PC-3 (cell line): ENCODE measurements around the gene SIRT2. TPM values are rescaled to one million over a fixed set of nuclear protein-coding genes. Genes with fewer than 3 reads are reported as not detected.

Experiments used
- ATAC-seq: fragments of 200-7000 bp; cut with Tn5 transposase; 2 replicates; pipeline ENCODE4 v1.9.1; 2020; ENCODE audit warnings: mild to moderate bottlenecking, moderate library complexity
- BruUV-seq: library from RNA; stranded (reverse); fragments of 400-500 nt; replicated peaks from 2 replicates; lab custom pipeline; 2021; lab: Mats Ljungman, UMichigan
- CTCF ChIA-PET: fragments of 300-600 bp; sonication (Branson Sonifier 250); formaldehyde crosslinking; loops from one replicate; lab custom pipeline; 2022; ENCODE audit warnings: antibody characterized with exemption; lab: Charles Lee
- POLR2A ChIA-PET: fragments of 300-600 bp; sonication (Branson Sonifier 250); formaldehyde crosslinking; loops from one replicate; lab custom pipeline; 2022; ENCODE audit warnings: antibody characterized with exemption; ENCODE audit not compliant: unreplicated experiment; lab: Charles Lee
- DNase-seq: peaks from one replicate; pipeline ENCODE4 v3.0.0-alpha.2; 2015
- H2AFZ ChIP-seq: fragments of 300-600 bp; sonication (generic); 2 replicates; pipeline ENCODE4 v1.6.0; 2016; ENCODE audit warnings: antibody characterized with exemption, low read length
- H3F3A ChIP-seq: fragments of 300-600 bp; sonication (generic); one replicate; pipeline ENCODE4 v1.6.0; 2017; ENCODE audit warnings: antibody characterized with exemption, low read length, control low read depth, mild to moderate bottlenecking; ENCODE audit not compliant: unreplicated experiment
- H3K27ac ChIP-seq: fragments of 300-600 bp; sonication (generic); 2 replicates; pipeline ENCODE4 v1.5.1; 2016; ENCODE audit warnings: mild to moderate bottlenecking, low read length
- H3K27me3 ChIP-seq: fragments of 300-600 bp; sonication (generic); 2 replicates; pipeline ENCODE4 v1.6.1; 2016; ENCODE audit warnings: low read length, mixed read lengths
- H3K36me3 ChIP-seq: fragments of 300-600 bp; sonication (generic); 2 replicates; pipeline ENCODE4 v1.6.1; 2016; ENCODE audit warnings: low read depth, mixed run types, low read length, mixed read lengths
- H3K4me1 ChIP-seq: fragments of 300-600 bp; sonication (generic); 2 replicates; pipeline ENCODE4 v1.5.1; 2016; ENCODE audit warnings: low read length; ENCODE audit not compliant: insufficient read depth
- H3K4me2 ChIP-seq: fragments of 300-600 bp; sonication (generic); 2 replicates; pipeline ENCODE4 v1.6.0; 2016; ENCODE audit warnings: low read length
- H3K4me3 ChIP-seq: fragments of 300-600 bp; sonication (generic); 2 replicates; pipeline ENCODE4 v1.5.1; 2016; ENCODE audit warnings: mild to moderate bottlenecking, low read length, mixed read lengths
- H3K79me2 ChIP-seq: fragments of 300-600 bp; sonication (generic); 2 replicates; pipeline ENCODE4 v1.6.1; 2017; ENCODE audit warnings: low read length, mixed read lengths
- H3K9ac ChIP-seq: fragments of 300-600 bp; sonication (generic); 2 replicates; pipeline ENCODE4 v1.6.0; 2016; ENCODE audit warnings: mild to moderate bottlenecking, low read length
- H3K9me2 ChIP-seq: fragments of 300-600 bp; sonication (generic); replicated peaks from 2 replicates; pipeline ENCODE4 v1.6.1; 2016; ENCODE audit warnings: mixed run types, low read length, mixed read lengths
- H3K9me3 ChIP-seq: fragments of 300-600 bp; sonication (generic); 2 replicates; pipeline ENCODE4 v1.6.1; 2016; ENCODE audit warnings: low read length, mixed read lengths
- H4K20me1 ChIP-seq: fragments of 300-600 bp; sonication (generic); 2 replicates; pipeline ENCODE4 v1.6.1; 2016; ENCODE audit warnings: low read length, mixed read lengths
- EZH2 ChIP-seq: fragments of 300-600 bp; sonication (generic); IDR thresholded peaks from one replicate; pipeline ENCODE4 v1.6.1; 2017; ENCODE audit warnings: antibody characterized with exemption, mild to moderate bottlenecking, low read length; ENCODE audit not compliant: unreplicated experiment
- EZH2phosphoT487 ChIP-seq: fragments of 300-600 bp; sonication (generic); IDR thresholded peaks from 2 replicates; pipeline ENCODE4 v1.6.1; 2018; ENCODE audit warnings: mild to moderate bottlenecking, antibody characterized with exemption, low read length, borderline replicate concordance
- intact Hi-C: fragments of 100-400 bp; cut with micrococcal nuclease; formaldehyde crosslinking; loops from 2 replicates; pipeline ENCODE4 v1.9.0; 2023
- total RNA-seq: library from RNA; depleted of rRNA; stranded (reverse); fragments of >200 nt; gene quantifications from 2 replicates; pipeline ENCODE4 v1.2.3, GENCODE V29; 2014
- TF ChIP-seq, protein P1 (sequence below): fragments of 300-600 bp; sonication (generic); conservative IDR thresholded peaks from 2 replicates; pipeline ENCODE4 v1.5.1; 2017; ENCODE audit warnings: antibody characterized with exemption, low read depth, mild to moderate bottlenecking, low read length

The SIRT2 gene
- total RNA-seq, 1 experiment from 2014 or later, result 37.9 TPM

DNA sequence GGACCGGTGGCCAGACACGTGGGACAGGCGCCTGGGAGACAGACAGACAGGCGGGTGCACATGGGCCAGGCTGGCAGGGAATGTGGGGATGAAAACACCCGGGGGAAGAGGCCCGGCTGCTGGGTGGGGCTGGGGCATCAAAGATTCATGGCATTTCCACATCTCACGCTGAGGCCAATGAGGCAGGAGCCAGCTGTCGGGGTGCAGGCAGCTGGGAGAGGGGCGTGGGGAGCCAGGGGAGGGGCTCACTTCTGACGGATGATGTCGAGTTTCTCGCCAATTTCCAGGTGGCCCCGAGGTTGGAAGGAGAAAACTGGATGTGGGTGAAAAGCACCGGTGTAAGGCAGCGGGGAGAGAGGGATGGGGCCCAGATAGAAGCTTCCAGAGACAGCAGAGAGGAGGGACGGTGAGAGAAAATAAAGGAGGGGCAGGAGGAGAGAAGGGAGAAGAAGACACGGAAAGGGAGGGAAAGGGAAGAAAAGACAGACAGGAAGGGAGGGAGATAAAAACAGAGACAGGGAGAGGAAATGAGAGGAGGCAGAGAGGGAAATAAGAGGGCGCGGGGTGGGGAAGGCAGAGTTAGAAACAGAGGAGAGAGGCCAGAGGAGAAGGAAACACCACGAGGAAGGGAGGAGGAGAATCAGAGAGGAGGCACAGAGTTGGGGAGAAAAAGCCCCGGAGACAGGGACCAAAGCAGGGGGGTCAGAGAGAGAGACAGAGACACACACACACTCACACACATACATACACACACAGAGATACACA lies 20.6 kb upstream of the SIRT2 start:
- intact Hi-C loops, result no loop called here
- ChIA-PET POLR2A (no interaction called here), CTCF (no interaction called here)
- Histone ChIP-seq H3K36me3 (no peaks in the 10 kb centered on the region), H3K9me2 (no peaks in the 10 kb centered on the region), H2AFZ (no peak overlapping the region), H3K9ac (no peak overlapping the region), H3K4me1 (no peaks in the 10 kb centered on the region), H3K9me3 (no peaks in the 10 kb centered on the region), H4K20me1 (no peaks in the 10 kb centered on the region), H3F3A (no peaks in the 10 kb centered on the region), H3K4me3 (no peak overlapping the region), H3K27me3 (no peaks in the 10 kb centered on the region), H3K4me2 (no peak overlapping the region), H3K27ac (no peak overlapping the region), H3K79me2 (no peaks in the 10 kb centered on the region)
- no peak for DNase-seq
- no TSS peak for BruUV-seq
- TF ChIP-seq EZH2phosphoT487 (no peak), EZH2 (no peak)
- TF ChIP-seq, protein P1, sequence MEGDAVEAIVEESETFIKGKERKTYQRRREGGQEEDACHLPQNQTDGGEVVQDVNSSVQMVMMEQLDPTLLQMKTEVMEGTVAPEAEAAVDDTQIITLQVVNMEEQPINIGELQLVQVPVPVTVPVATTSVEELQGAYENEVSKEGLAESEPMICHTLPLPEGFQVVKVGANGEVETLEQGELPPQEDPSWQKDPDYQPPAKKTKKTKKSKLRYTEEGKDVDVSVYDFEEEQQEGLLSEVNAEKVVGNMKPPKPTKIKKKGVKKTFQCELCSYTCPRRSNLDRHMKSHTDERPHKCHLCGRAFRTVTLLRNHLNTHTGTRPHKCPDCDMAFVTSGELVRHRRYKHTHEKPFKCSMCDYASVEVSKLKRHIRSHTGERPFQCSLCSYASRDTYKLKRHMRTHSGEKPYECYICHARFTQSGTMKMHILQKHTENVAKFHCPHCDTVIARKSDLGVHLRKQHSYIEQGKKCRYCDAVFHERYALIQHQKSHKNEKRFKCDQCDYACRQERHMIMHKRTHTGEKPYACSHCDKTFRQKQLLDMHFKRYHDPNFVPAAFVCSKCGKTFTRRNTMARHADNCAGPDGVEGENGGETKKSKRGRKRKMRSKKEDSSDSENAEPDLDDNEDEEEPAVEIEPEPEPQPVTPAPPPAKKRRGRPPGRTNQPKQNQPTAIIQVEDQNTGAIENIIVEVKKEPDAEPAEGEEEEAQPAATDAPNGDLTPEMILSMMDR, result no peak
- ATAC-seq, result no peak

DNA sequence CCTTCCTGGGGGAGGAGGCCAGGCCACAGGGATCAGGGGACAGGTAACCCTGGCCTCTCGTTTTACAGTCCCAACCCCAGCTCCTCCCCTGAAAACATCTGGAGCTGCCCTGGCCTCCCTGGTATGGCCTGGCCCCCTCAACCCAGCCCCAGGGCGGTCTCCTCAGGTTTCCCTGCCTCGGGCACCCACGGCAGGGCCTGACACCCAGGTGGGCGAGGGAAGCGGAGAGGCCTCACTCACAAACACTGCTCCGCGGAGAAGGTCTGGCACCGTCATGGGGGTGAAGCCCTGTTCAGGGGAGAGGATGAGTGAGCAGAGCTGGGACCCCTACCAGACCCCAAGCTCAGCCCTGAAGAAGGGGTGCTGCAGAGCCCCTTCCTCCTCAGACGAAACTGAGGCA lies 19.1 kb upstream of the SIRT2 start:
- no peaks in the 10 kb centered on the region for H3K4me1 ChIP-seq
- H2AFZ ChIP-seq, result no peak overlapping the region
- H3K36me3 ChIP-seq, result no peaks in the 10 kb centered on the region
- H3K79me2 ChIP-seq, result no peaks in the 10 kb centered on the region
- intact Hi-C loops, result no loop called here
- no peak for DNase-seq
- H3K4me3 ChIP-seq, result no peak overlapping the region
- H3K9me2 ChIP-seq, result no peaks in the 10 kb centered on the region
- BruUV-seq, result no TSS peak
- no peak overlapping the region for H3K4me2 ChIP-seq
- H3K27me3 ChIP-seq, result no peaks in the 10 kb centered on the region
- no peaks in the 10 kb centered on the region for H3F3A ChIP-seq
- H3K9me3 ChIP-seq, result no peaks in the 10 kb centered on the region
- ATAC-seq, result no peak
- H3K9ac ChIP-seq, result no peak overlapping the region
- H4K20me1 ChIP-seq, result no peaks in the 10 kb centered on the region
- ChIA-PET CTCF (no interaction called here), POLR2A (no interaction called here)
- TF ChIP-seq EZH2 (no peak), EZH2phosphoT487 (no peak)
- TF ChIP-seq, protein P1, result no peak
- no peak overlapping the region for H3K27ac ChIP-seq

DNA sequence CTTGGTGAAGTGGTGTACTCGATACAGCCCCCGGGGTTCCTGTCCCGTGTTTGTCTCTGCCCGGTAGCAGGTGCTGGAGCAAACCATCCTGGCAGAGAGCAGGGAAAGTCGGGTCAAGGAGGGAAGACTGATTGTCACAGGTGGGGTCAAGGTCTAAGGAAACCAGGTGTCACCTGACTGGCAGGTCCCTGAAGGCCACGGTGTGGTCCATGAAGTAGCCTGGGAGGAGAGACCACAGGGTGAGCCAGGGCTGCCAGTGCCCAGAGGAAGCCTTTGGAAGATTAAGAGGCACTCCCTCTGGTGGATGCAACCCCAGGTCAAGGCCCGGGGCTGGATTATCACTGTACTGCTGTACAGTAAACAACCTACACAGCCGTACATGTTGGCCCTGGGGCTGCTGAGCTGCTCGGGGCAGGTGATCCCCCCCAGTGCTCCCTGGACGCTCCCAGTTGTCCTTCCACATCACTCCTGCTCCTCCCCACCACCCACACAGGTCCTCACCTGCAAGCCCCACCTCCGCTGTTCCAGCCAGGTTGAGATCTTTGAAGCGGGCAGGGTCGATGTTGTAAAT lies 18.6 kb upstream of the SIRT2 start:
- no peak overlapping the region for H3K4me2 ChIP-seq
- no peaks in the 10 kb centered on the region for H3K9me3 ChIP-seq
- H3K36me3 ChIP-seq, result no peaks in the 10 kb centered on the region
- POLR2A ChIA-PET, result no interaction called here
- H4K20me1 ChIP-seq, result no peaks in the 10 kb centered on the region
- no peaks in the 10 kb centered on the region for H3K9me2 ChIP-seq
- no peak for TF ChIP-seq EZH2phosphoT487
- TF ChIP-seq EZH2, result no peak
- TF ChIP-seq, protein P1, result 0 out of 2 replicates have a peak, but pooled peaks have one; percentile 26
- intact Hi-C loops, result no loop called here
- no peak overlapping the region for H3K4me3 ChIP-seq
- no peak overlapping the region for H3K9ac ChIP-seq
- no TSS peak for BruUV-seq
- H3K4me1 ChIP-seq, result no peaks in the 10 kb centered on the region
- H3K27ac ChIP-seq, result no peak overlapping the region
- no peaks in the 10 kb centered on the region for H3F3A ChIP-seq
- H3K79me2 ChIP-seq, result no peaks in the 10 kb centered on the region
- no peak overlapping the region for H2AFZ ChIP-seq
- H3K27me3 ChIP-seq, result no peaks in the 10 kb centered on the region
- ATAC-seq (peak; percentile 61), DNase-seq (peak; percentile 5)
- CTCF ChIA-PET, result no interaction called here
